NCI-H1694 treated with DMSO at 0.1 percent for 48 hours (cell line): ENCODE results near the gene TMEM81.

Source experiments
- DNase-seq: peaks from one replicate; lab custom pipeline; 2025; lab: John Stamatoyannopoulos, UW

The TMEM81 gene

GRCh38 chr1:205076245-205076761 lies 8.0 kb downstream of the TMEM81 start:
- DNase-seq: no peak

- DNase-seq: no peak
Measured at GRCh38 chr1:205075642-205076155, 8.6 kb downstream of the TMEM81 start.

- DNase-seq: no peak
Measured at GRCh38 chr1:205074513-205074912, 9.7 kb downstream of the TMEM81 start.

GRCh38 chr1:205074084-205074483 lies 10.2 kb downstream of the TMEM81 start:
- DNase-seq: no peak

GRCh38 chr1:205073511-205073910 lies 10.7 kb downstream of the TMEM81 start:
- DNase-seq: no peak

GRCh38 chr1:205072881-205073280 lies 11.4 kb downstream of the TMEM81 start:
- no peak for DNase-seq

- no peak for DNase-seq
Measured at GRCh38 chr1:205072286-205072685, 12.0 kb downstream of the TMEM81 start.

- DNase-seq: no peak
Measured at GRCh38 chr1:205071801-205072200, 12.5 kb downstream of the TMEM81 start.

GRCh38 chr1:205071028-205071409 lies 13.2 kb downstream of the TMEM81 start:
- DNase-seq: no peak

GRCh38 chr1:205069371-205070125 lies 14.7 kb downstream of the TMEM81 start:
- no peak for DNase-seq

- DNase-seq: no peak
Measured at GRCh38 chr1:205068457-205069040, 15.7 kb downstream of the TMEM81 start.

- DNase-seq: no peak
Measured at GRCh38 chr1:205068001-205068400, 16.3 kb downstream of the TMEM81 start.

GRCh38 chr1:205067031-205067430 lies 17.2 kb downstream of the TMEM81 start:
- no peak for DNase-seq

- no peak for DNase-seq
Measured at GRCh38 chr1:205066141-205066818, 18.0 kb downstream of the TMEM81 start.

- DNase-seq: no peak
Measured at GRCh38 chr1:205065666-205066065, 18.6 kb downstream of the TMEM81 start.

GRCh38 chr1:205064741-205065316 lies 19.4 kb downstream of the TMEM81 start:
- DNase-seq: no peak

- DNase-seq: no peak
Measured at GRCh38 chr1:205064301-205064700, 20.0 kb downstream of the TMEM81 start.

- no peak for DNase-seq
Measured at GRCh38 chr1:205062895-205063294, 21.4 kb downstream of the TMEM81 start.

GRCh38 chr1:205062319-205062718 lies 21.9 kb downstream of the TMEM81 start:
- no peak for DNase-seq

- peak; percentile 79 for DNase-seq
Measured at GRCh38 chr1:205061665-205062069, 22.6 kb downstream of the TMEM81 start.

- no peak for DNase-seq
Measured at GRCh38 chr1:205061227-205061626, 23.0 kb downstream of the TMEM81 start.

GRCh38 chr1:205060746-205061145 lies 23.5 kb downstream of the TMEM81 start:
- DNase-seq: no peak
